SK-N-SH (cell line): ENCODE results near the gene SHQ1. TPM values are rescaled to one million over a fixed set of nuclear protein-coding genes. Genes with fewer than 3 reads are reported as not detected.

Source experiments
- CTCF ChIA-PET: fragments of 300-600, 350-600 bp; formaldehyde crosslinking; extraction: SDS; loops from one replicate; lab custom pipeline; 2021; lab: Yijun Ruan, JAX
- POLR2A ChIA-PET: fragments of 350-600 bp; sonication (Branson Sonifier 250); formaldehyde crosslinking; extraction: SDS; loops from one replicate; lab custom pipeline; 2020; ENCODE audit warnings: antibody characterized with exemption, inconsistent platforms; lab: Yijun Ruan, JAX
- DNase-seq: peaks from one replicate; pipeline ENCODE4 v3.0.0; 2012
- H2AFZ ChIP-seq: fragments of 200-600 bp; sonication (generic); 2 replicates; pipeline ENCODE4 v1.8.1; 2016; ENCODE audit warnings: antibody characterized with exemption, mild to moderate bottlenecking, low read depth
- H3F3A ChIP-seq: fragments of 200-600 bp; sonication (generic); replicated peaks from 2 replicates; pipeline ENCODE3; 2016; ENCODE audit warnings: antibody characterized with exemption, mild to moderate bottlenecking; ENCODE audit not compliant: insufficient read depth
- H3K27ac ChIP-seq, 2 experiments: fragments of 200-500 bp in 1 of 2; fragments of 200-600 bp in 1 of 2; sonication (Bioruptor generic) in 1 of 2; sonication (generic), shearing (Covaris generic) in 1 of 2; 2 replicates each; pipeline versions ENCODE4 v1.5.1 to v1.6.1; 2014 to 2016; ENCODE audit warnings: low read depth in 2 of 2, inconsistent platforms in 1 of 2, low read length in 1 of 2, mild to moderate bottlenecking in 1 of 2, mixed read lengths in 1 of 2
- H3K27me3 ChIP-seq: fragments of 200-600 bp; sonication (generic), shearing (Covaris generic); 2 replicates; pipeline ENCODE4 v1.6.1; 2016; ENCODE audit warnings: mixed run types; ENCODE audit not compliant: insufficient read depth
- H3K36me3 ChIP-seq, 2 experiments: fragments of 200-500 bp in 1 of 2; fragments of 200-600 bp in 1 of 2; sonication (Bioruptor generic) in 1 of 2; sonication (generic) in 1 of 2; replicated peaks in 1 of 2; 2 replicates each; pipeline versions ENCODE3 to v1.5.1; 2014 to 2016; ENCODE audit warnings: low read length in 1 of 2, mild to moderate bottlenecking in 1 of 2; ENCODE audit not compliant: insufficient read depth in 2 of 2, control insufficient read depth in 1 of 2
- H3K4me1 ChIP-seq, 2 experiments: fragments of 200-500 bp in 1 of 2; fragments of 200-600 bp in 1 of 2; sonication (Bioruptor generic) in 1 of 2; sonication (generic), shearing (Covaris generic) in 1 of 2; 2 replicates each; pipeline versions ENCODE4 v1.5.1 to v1.6.1; 2014 to 2016; ENCODE audit warnings: low read depth in 1 of 2, low read length in 1 of 2, mixed run types in 1 of 2; ENCODE audit not compliant: insufficient read depth in 2 of 2, control insufficient read depth in 1 of 2
- H3K4me2 ChIP-seq: fragments of 200-600 bp; sonication (generic), shearing (Covaris generic); 2 replicates; pipeline ENCODE4 v1.6.1; 2017; ENCODE audit warnings: mixed run types
- H3K4me3 ChIP-seq, 2 experiments: fragments of 200-500 bp in 1 of 2; fragments of 200-600 bp in 1 of 2; sonication (Bioruptor generic) in 1 of 2; sonication (generic), shearing (Covaris generic) in 1 of 2; 2 replicates each; pipeline versions ENCODE4 v1.5.1 to v1.8.1; 2014 to 2016; ENCODE audit warnings: low read depth in 2 of 2, inconsistent platforms in 1 of 2, low read length in 1 of 2, mild to moderate bottlenecking in 1 of 2, mixed read lengths in 1 of 2, moderate library complexity in 1 of 2
- H3K79me2 ChIP-seq: fragments of 200-600 bp; sonication (generic); 2 replicates; pipeline ENCODE4 v1.8.1; 2017; ENCODE audit warnings: mild to moderate bottlenecking; ENCODE audit not compliant: insufficient read depth
- H3K9ac ChIP-seq: fragments of 200-600 bp; sonication (generic); 2 replicates; pipeline ENCODE4 v1.6.1; 2017; ENCODE audit warnings: mixed run types
- H3K9me2 ChIP-seq: fragments of 200-600 bp; sonication (generic); 2 replicates; pipeline ENCODE4 v1.6.1; 2017; ENCODE audit warnings: mixed run types
- H3K9me3 ChIP-seq: fragments of 200-600 bp; sonication (generic); 2 replicates; pipeline ENCODE4 v1.6.1; 2017; ENCODE audit warnings: mixed run types, mild to moderate bottlenecking, moderate library complexity
- H4K20me1 ChIP-seq: fragments of 200-600 bp; sonication (generic); 2 replicates; pipeline ENCODE4 v1.6.1; 2017; ENCODE audit warnings: mild to moderate bottlenecking, mixed run types; ENCODE audit not compliant: insufficient read depth
- ELF1 ChIP-seq: IDR thresholded peaks from 2 replicates; pipeline ENCODE4 v1.4.0; 2012
- EP300 ChIP-seq, 2 experiments: IDR thresholded peaks; 2 replicates each; pipeline versions ENCODE4 v1.4.0 to v1.6.1; 2012; ENCODE audit warnings: borderline replicate concordance in 1 of 2, low read depth in 1 of 2, low read length in 1 of 2
- FOSL2 ChIP-seq: IDR thresholded peaks from 2 replicates; pipeline ENCODE4 v1.4.0; 2012; ENCODE audit warnings: low read depth, mild to moderate bottlenecking, moderate library complexity, borderline replicate concordance
- GABPA ChIP-seq: IDR thresholded peaks from 2 replicates; pipeline ENCODE4 v1.4.0; 2012; ENCODE audit warnings: low read depth, mild to moderate bottlenecking
- MAX ChIP-seq: IDR thresholded peaks from 2 replicates; pipeline ENCODE4 v1.4.0; 2012; ENCODE audit warnings: low read depth
- MEF2A ChIP-seq: IDR thresholded peaks from 2 replicates; pipeline ENCODE4 v1.4.0; 2012; ENCODE audit warnings: low read depth, borderline replicate concordance
- RAD21 ChIP-seq: IDR thresholded peaks from 2 replicates; pipeline ENCODE4 v1.6.1; 2012; ENCODE audit warnings: mild to moderate bottlenecking, low read length
- RCOR1 ChIP-seq: fragments of 150-350 bp; IDR thresholded peaks from 2 replicates; pipeline ENCODE4 v1.6.1; 2017; ENCODE audit warnings: antibody characterized with exemption, low read length
- SIN3A ChIP-seq: IDR thresholded peaks from 2 replicates; pipeline ENCODE4 v1.6.1; 2012; ENCODE audit warnings: low read depth, mild to moderate bottlenecking, low read length, moderate library complexity, borderline replicate concordance
- SMC3 ChIP-seq: IDR thresholded peaks from 2 replicates; pipeline ENCODE4 v1.6.1; 2012; ENCODE audit warnings: low read depth, low read length, improper control_type of control experiment
- TAF1 ChIP-seq: IDR thresholded peaks from 2 replicates; pipeline ENCODE4 v1.6.1; 2012; ENCODE audit warnings: low read depth, mild to moderate bottlenecking, low read length, moderate library complexity, borderline replicate concordance
- WGBS: methylation state at CpG from one replicate; pipeline ENCODE4 v1.1.6; 2017; ENCODE audit warnings: low lambda C conversion rate; 5-methylcytosine and 5-hydroxymethylcytosine counted together
- polyA plus RNA-seq, 3 experiments: library from polyadenylated mRNA; depleted of rRNA; stranded (reverse); fragments of >200 nt; gene quantifications; 2 replicates each; pipeline ENCODE4 v1.2.3, GENCODE V29; 2012
- TF ChIP-seq, protein P1 (sequence below): IDR thresholded peaks from 2 replicates; pipeline ENCODE4 v1.4.0; 2012; ENCODE audit warnings: low read depth, borderline replicate concordance

SHQ1 gene
- polyA plus RNA-seq, 1 of the 3 experiments (the other 2 are of a cell fraction), result 10.5 TPM

DNA sequence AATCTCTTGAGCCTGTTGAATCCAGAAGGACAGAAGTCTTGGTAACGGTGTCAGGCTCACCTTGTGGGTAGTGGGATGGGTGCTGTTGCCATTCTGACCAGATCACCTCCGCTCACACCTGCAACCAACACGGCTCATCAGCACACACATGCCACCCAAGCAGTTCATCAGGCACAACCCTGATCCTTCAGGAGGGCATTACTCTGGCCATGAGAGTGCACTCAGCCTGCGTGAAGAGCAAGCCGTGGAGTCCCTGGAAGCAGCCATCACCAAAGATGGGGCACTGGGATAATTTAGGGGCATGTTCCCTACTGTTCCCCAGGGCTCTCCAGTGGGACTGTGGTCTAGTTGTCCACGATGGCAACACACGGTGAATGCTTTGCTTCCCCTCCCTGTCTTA, 120.5 kb downstream of the SHQ1 start:
- no peaks in the 10 kb centered on the region for H3K9me2 ChIP-seq
- H3K36me3 ChIP-seq, result no peaks in the 10 kb centered on the region
- H3K79me2 ChIP-seq, result no peaks in the 10 kb centered on the region
- DNase-seq, result no peak
- no peak overlapping the region for H3K4me3 ChIP-seq
- no peak overlapping the region for H3K4me2 ChIP-seq
- H3F3A ChIP-seq, result peaks cover 6% of the 10 kb centered on the region
- CTCF ChIA-PET, result no interaction called here
- no peak overlapping the region for H3K9ac ChIP-seq
- H4K20me1 ChIP-seq, result no peaks in the 10 kb centered on the region
- H3K4me1 ChIP-seq, result peaks cover 2 to 5% of the 10 kb centered on the region in 2 experiments; a peak in 1 of 4 replicates
- POLR2A ChIA-PET, result no interaction called here
- TF ChIP-seq ELF1 (no peak), TAF1 (no peak), FOSL2 (no peak), SMC3 (no peak), GABPA (no peak)
- TF ChIP-seq, protein P1, sequence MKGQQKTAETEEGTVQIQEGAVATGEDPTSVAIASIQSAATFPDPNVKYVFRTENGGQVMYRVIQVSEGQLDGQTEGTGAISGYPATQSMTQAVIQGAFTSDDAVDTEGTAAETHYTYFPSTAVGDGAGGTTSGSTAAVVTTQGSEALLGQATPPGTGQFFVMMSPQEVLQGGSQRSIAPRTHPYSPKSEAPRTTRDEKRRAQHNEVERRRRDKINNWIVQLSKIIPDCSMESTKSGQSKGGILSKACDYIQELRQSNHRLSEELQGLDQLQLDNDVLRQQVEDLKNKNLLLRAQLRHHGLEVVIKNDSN, result no peak
- no peak overlapping the region for H3K27ac ChIP-seq
- H3K27me3 ChIP-seq, result no peaks in the 10 kb centered on the region
- 85% methylated on average over 3 of the region's 7 CpGs for WGBS
- H3K9me3 ChIP-seq, result no peaks in the 10 kb centered on the region
- H2AFZ ChIP-seq, result no peak overlapping the region

DNA sequence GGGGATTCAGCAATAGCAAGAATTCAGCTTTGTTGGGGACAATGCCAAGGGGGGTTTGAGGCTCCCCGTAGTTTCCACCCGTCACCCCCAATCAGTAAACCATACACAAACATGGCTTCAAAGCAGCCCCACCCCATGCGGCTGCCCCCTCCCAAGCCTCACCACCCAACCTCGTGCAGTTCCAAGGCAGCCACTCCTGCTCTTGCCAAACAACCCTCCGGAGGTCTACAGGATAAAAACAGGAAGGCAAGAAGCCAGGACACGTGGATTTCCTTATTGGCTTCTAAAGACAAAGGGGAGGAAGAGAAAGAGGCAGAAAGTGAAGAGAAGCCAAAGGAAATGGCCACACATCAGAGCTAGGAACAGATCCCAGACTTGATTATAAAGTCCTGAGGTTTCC, 121.1 kb downstream of the SHQ1 start:
- H3K79me2 ChIP-seq, result no peaks in the 10 kb centered on the region
- no peak for DNase-seq
- no peaks in the 10 kb centered on the region for H3K36me3 ChIP-seq
- peaks cover 6% of the 10 kb centered on the region for H3F3A ChIP-seq
- H3K9me2 ChIP-seq, result no peaks in the 10 kb centered on the region
- no peak overlapping the region for H3K9ac ChIP-seq
- H3K27me3 ChIP-seq, result no peaks in the 10 kb centered on the region
- H3K4me2 ChIP-seq, result no peak overlapping the region
- peaks cover 2 to 5% of the 10 kb centered on the region in 2 experiments; a peak in 1 of 4 replicates for H3K4me1 ChIP-seq
- WGBS, result 72% methylated on average over 6 of the region's 6 CpGs
- H3K27ac ChIP-seq, result no peak overlapping the region
- no peaks in the 10 kb centered on the region for H3K9me3 ChIP-seq
- H4K20me1 ChIP-seq, result no peaks in the 10 kb centered on the region
- POLR2A ChIA-PET, result no interaction called here
- no peak overlapping the region for H3K4me3 ChIP-seq
- TF ChIP-seq EP300 (IDR thresholded peaks at IDR 0.05; ENCODE audit: borderline replicate concordance in 1 of 2, low read depth in 1 of 2, low read length in 1 of 2), result no peak
- no peak for TF ChIP-seq MAX
- H2AFZ ChIP-seq, result no peak overlapping the region
- CTCF ChIA-PET, result no interaction called here

DNA sequence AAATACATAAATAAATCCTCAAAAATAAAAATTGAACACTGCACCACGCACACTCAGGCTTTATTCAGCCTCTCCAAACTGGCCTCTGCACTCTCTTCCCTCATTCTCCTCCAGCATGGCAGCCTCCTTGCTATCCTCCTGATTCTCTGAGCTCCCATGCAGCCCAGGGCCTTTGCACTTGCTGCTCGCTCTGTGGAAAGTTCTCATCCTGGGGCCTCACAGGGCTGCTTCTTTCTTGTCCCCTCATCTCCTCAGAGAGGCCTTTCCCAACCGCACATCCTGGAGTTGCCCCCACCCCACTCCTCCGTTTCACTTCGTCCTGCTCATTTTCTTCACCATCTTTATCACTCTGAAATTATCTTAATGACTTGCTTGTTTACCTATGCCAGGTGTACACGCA, 123.0 kb downstream of the SHQ1 start:
- DNase-seq, result no peak
- no peaks in the 10 kb centered on the region for H3K27me3 ChIP-seq
- H3K4me1 ChIP-seq, result peaks cover 2 to 5% of the 10 kb centered on the region in 2 experiments; a peak in 1 of 4 replicates
- H4K20me1 ChIP-seq, result no peaks in the 10 kb centered on the region
- no peak for TF ChIP-seq MEF2A
- no peak for TF ChIP-seq MAX
- TF ChIP-seq SIN3A, result no peak
- TF ChIP-seq, protein P1, result no peak
- TF ChIP-seq RAD21, result no peak
- TF ChIP-seq RCOR1, result no peak
- ChIA-PET POLR2A (no interaction called here), CTCF (interaction anchor here (1.1 to 1.2 kb wide), 2 partner anchors 22 to 138 kb away, joined by 3 read pairs; no protein-coding TSS in a partner anchor)
- no peaks in the 10 kb centered on the region for H3K9me3 ChIP-seq
- H3K4me3 ChIP-seq, result no peak overlapping the region
- peaks cover 6% of the 10 kb centered on the region for H3F3A ChIP-seq
- no peak overlapping the region for H3K27ac ChIP-seq
- no peak overlapping the region for H3K9ac ChIP-seq
- no peaks in the 10 kb centered on the region for H3K79me2 ChIP-seq
- WGBS, result 91% methylated on average over 6 of the region's 6 CpGs
- H3K36me3 ChIP-seq, result no peaks in the 10 kb centered on the region
- no peaks in the 10 kb centered on the region for H3K9me2 ChIP-seq
- no peak overlapping the region for H2AFZ ChIP-seq
- no peak overlapping the region for H3K4me2 ChIP-seq
